ENCODE measurements around the gene RABGEF1. TPM values are rescaled to one million over a fixed set of nuclear protein-coding genes. Genes with fewer than 3 reads are reported as not detected.

The RABGEF1 gene
- total RNA-seq, 1 donor from 2014 or later, result 22.9 TPM

- intact Hi-C loops (cut with micrococcal nuclease), result loop anchor here (5.0 to 10.0 kb wide), 4 partner anchors 435 to 1943 kb away; partner anchors contain the start of genes VKORC1L1, ZNF273 and ZNF92
Measured at GRCh38 chr7:66847523-66847855, 107.0 kb downstream of the RABGEF1 start.

- intact Hi-C loops (cut with micrococcal nuclease), result loop anchor here (5.0 to 10.0 kb wide), 4 partner anchors 436 to 1943 kb away; partner anchors contain the start of genes VKORC1L1, ZNF273 and ZNF92
Measured at GRCh38 chr7:66847879-66848790, 107.6 kb downstream of the RABGEF1 start.

DNA sequence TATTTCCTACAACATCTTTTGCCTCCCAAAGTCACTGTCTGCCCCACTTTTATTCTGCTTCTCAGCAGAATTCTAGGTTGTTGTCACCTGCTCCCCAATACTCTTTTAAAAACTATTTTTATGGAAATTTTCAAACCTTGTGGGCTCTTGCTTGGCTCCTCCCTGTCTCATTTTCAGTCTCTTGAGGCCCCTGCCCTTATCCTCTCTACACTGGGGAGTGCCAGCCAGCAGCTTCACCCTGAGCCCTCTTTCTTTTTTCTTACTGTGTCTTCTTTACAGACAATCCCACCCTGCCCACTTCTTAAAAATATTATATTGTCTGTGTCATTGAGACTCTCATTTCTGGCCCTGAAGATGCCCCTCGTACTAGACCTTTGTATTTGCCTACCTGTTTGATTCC lies 118.8 kb downstream of the RABGEF1 start:
- intact Hi-C loops (cut with micrococcal nuclease), result no loop called here

DNA sequence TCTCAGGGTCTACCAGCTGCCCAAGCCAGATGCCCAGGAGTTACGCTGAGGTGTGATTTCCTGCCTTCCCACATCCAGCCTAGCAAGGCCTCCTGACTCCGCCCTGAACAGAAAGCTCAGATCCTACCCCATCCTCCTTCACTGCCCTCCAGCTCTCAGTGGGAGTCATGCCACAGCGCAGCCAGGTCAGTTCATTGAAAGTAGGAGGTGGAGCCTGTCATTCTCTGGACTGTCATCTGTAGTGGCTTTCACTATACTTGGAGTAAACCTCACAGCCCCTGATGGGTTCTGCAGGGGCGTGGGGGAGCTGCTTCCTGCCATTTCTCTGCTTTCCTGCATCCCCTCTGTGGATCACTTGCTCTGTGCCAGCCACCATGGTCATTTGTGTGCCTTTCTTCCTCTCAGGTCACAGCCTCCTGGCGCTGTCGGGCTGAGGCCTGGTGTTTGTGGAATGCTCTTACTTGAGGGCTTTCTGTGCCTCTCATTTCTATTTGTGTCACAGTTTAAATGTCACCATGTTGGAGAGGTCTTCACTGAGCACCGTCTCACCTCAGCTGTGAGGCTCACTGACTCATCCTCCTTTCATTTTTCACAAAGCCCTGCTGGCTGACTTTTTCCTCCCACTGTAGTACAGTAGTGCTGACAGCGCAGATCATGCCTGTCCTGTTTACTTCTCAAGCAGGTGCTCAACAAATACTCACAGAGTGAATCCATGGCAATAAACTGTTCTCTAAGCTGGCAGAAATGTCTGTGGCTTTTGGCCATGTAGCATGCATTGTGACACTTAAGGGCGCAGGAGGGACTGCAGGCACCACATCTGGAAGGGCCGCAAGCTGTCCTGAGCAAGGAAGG lies 119.5 kb downstream of the RABGEF1 start:
- intact Hi-C loops (cut with micrococcal nuclease), result loop anchor here (1.0 kb wide), 1 partner anchor 15 kb away; no protein-coding TSS in a partner anchor

- intact Hi-C loops (cut with micrococcal nuclease), result loop anchor here (1.0 kb wide), 1 partner anchor 15 kb away; no protein-coding TSS in a partner anchor
Measured at GRCh38 chr7:66860767-66861166, 120.2 kb downstream of the RABGEF1 start.

Other genes starting within 250 kb of the RABGEF1 start
- gene KCTD7, start 111.9 kb upstream of the RABGEF1 start, total RNA-seq, result 26.5 and 28.0 TPM in 2 replicates
- gene TMEM248, start 180.5 kb downstream of the RABGEF1 start, total RNA-seq, result 97.4 and 101 TPM in 2 replicates

Measured in T-helper 1 cell treated with Interleukin-12 subunit alpha and Interleukin-12 subunit beta and Interleukin-4 antibody, amounts not matched to agents 30 ng/mL and 1 ng/mL, for 36 hours (primary cell).